ENCODE data around the gene ST6GALNAC3. TPM values are rescaled to one million over a fixed set of nuclear protein-coding genes. Genes with fewer than 3 reads are reported as not detected.

The ST6GALNAC3 gene
- polyA plus RNA-seq, 4 donors, result under 0.01 to 21.7 (median 2.6) TPM

GRCh38 chr1:76491737-76492136 is 417.2 kb downstream of the ST6GALNAC3 start:
- DNase-seq (no peak), FAIRE-seq (no peak)
- no peaks in the 10 kb centered on the region for H3K36me3 ChIP-seq (ENCODE audit: control insufficient read depth in 3 of 3, insufficient read depth in 2 of 3, low read depth in 1 of 3, low read length in 3 of 3)
- H3K4me1 ChIP-seq (ENCODE audit: control insufficient read depth in 3 of 3, insufficient read depth in 2 of 3, low read depth in 1 of 3, low read length in 2 of 3), result no peaks in the 10 kb centered on the region
- 88 to 93% (median 89%) methylated on average over 2 of the region's 2 CpGs for WGBS, 3 donors
- no peaks in the 10 kb centered on the region for H3K9me3 ChIP-seq (ENCODE audit: control insufficient read depth in 2 of 2, insufficient read depth in 1 of 2, low read depth in 1 of 2, low read length in 1 of 2)
- H3K27ac ChIP-seq (ENCODE audit: low read depth in 1 of 3, low read length in 2 of 3), result no peak overlapping the region
- no peaks in the 10 kb centered on the region for H3K27me3 ChIP-seq (ENCODE audit: control insufficient read depth in 3 of 3, insufficient read depth in 3 of 3, low read length in 3 of 3)
- H3K4me3 ChIP-seq (ENCODE audit: low read depth in 1 of 3, low read length in 3 of 3), result no peak overlapping the region

- H3K4me3 ChIP-seq (ENCODE audit: low read depth in 1 of 3, low read length in 3 of 3), result no peak overlapping the region
- no peak overlapping the region for H3K27ac ChIP-seq (ENCODE audit: low read depth in 1 of 3, low read length in 2 of 3)
- FAIRE-seq (no peak), DNase-seq (no peak)
- no peaks in the 10 kb centered on the region for H3K36me3 ChIP-seq (ENCODE audit: control insufficient read depth in 3 of 3, insufficient read depth in 2 of 3, low read depth in 1 of 3, low read length in 3 of 3)
- no peaks in the 10 kb centered on the region for H3K27me3 ChIP-seq (ENCODE audit: control insufficient read depth in 3 of 3, insufficient read depth in 3 of 3, low read length in 3 of 3)
- no peaks in the 10 kb centered on the region for H3K9me3 ChIP-seq (ENCODE audit: control insufficient read depth in 2 of 2, insufficient read depth in 1 of 2, low read depth in 1 of 2, low read length in 1 of 2)
- no peaks in the 10 kb centered on the region for H3K4me1 ChIP-seq (ENCODE audit: control insufficient read depth in 3 of 3, insufficient read depth in 2 of 3, low read depth in 1 of 3, low read length in 2 of 3)
Measured at GRCh38 chr1:76492752-76493430, 418.3 kb downstream of the ST6GALNAC3 start.

- no peak for FAIRE-seq
- H3K9me3 ChIP-seq (ENCODE audit: control insufficient read depth in 2 of 2, insufficient read depth in 1 of 2, low read depth in 1 of 2, low read length in 1 of 2), result no peaks in the 10 kb centered on the region
- H3K4me3 ChIP-seq (ENCODE audit: low read depth in 1 of 3, low read length in 3 of 3), result no peak overlapping the region
Measured at GRCh38 chr1:76494807-76495206, 420.3 kb downstream of the ST6GALNAC3 start.

GRCh38 chr1:76496871-76497270 is 422.3 kb downstream of the ST6GALNAC3 start:
- H3K27ac ChIP-seq (ENCODE audit: low read depth in 1 of 3, low read length in 2 of 3), result no peak overlapping the region
- H3K4me1 ChIP-seq (ENCODE audit: control insufficient read depth in 3 of 3, insufficient read depth in 2 of 3, low read depth in 1 of 3, low read length in 2 of 3), result no peaks in the 10 kb centered on the region
- H3K4me3 ChIP-seq (ENCODE audit: low read depth in 1 of 3, low read length in 3 of 3), result no peak overlapping the region
- 56 to 64% (median 59%) methylated on average over 3 of the region's 3 CpGs for WGBS, 3 donors
- no peaks in the 10 kb centered on the region for H3K9me3 ChIP-seq (ENCODE audit: control insufficient read depth in 2 of 2, insufficient read depth in 1 of 2, low read depth in 1 of 2, low read length in 1 of 2)
- FAIRE-seq (no peak), DNase-seq (no peak)
- no peaks in the 10 kb centered on the region for H3K27me3 ChIP-seq (ENCODE audit: control insufficient read depth in 3 of 3, insufficient read depth in 3 of 3, low read length in 3 of 3)
- H3K36me3 ChIP-seq (ENCODE audit: control insufficient read depth in 3 of 3, insufficient read depth in 2 of 3, low read depth in 1 of 3, low read length in 3 of 3), result no peaks in the 10 kb centered on the region

More at GRCh38 chr1:76494807-76495206, 420.3 kb downstream of the ST6GALNAC3 start:
- Histone ChIP-seq H3K36me3 (ENCODE audit: control insufficient read depth in 3 of 3, insufficient read depth in 2 of 3, low read depth in 1 of 3, low read length in 3 of 3) (no peaks in the 10 kb centered on the region), H3K4me1 (ENCODE audit: control insufficient read depth in 3 of 3, insufficient read depth in 2 of 3, low read depth in 1 of 3, low read length in 2 of 3) (no peaks in the 10 kb centered on the region), H3K27me3 (ENCODE audit: control insufficient read depth in 3 of 3, insufficient read depth in 3 of 3, low read length in 3 of 3) (no peaks in the 10 kb centered on the region), H3K27ac (ENCODE audit: low read depth in 1 of 3, low read length in 2 of 3) (no peak overlapping the region)
- DNase-seq, result no peak

GRCh38 chr1:76500116-76500515 is 425.6 kb downstream of the ST6GALNAC3 start:
- Histone ChIP-seq H3K4me1 (ENCODE audit: control insufficient read depth in 3 of 3, insufficient read depth in 2 of 3, low read depth in 1 of 3, low read length in 2 of 3) (no peaks in the 10 kb centered on the region), H3K4me3 (ENCODE audit: low read depth in 1 of 3, low read length in 3 of 3) (no peak overlapping the region), H3K36me3 (ENCODE audit: control insufficient read depth in 3 of 3, insufficient read depth in 2 of 3, low read depth in 1 of 3, low read length in 3 of 3) (no peaks in the 10 kb centered on the region), H3K9me3 (ENCODE audit: control insufficient read depth in 2 of 2, insufficient read depth in 1 of 2, low read depth in 1 of 2, low read length in 1 of 2) (no peaks in the 10 kb centered on the region), H3K27me3 (ENCODE audit: control insufficient read depth in 3 of 3, insufficient read depth in 3 of 3, low read length in 3 of 3) (no peaks in the 10 kb centered on the region), H3K27ac (ENCODE audit: low read depth in 1 of 3, low read length in 2 of 3) (no peak overlapping the region)
- DNase-seq, result no peak
- FAIRE-seq, result no peak

GRCh38 chr1:76501136-76501535 is 426.6 kb downstream of the ST6GALNAC3 start:
- H3K4me3 ChIP-seq (ENCODE audit: low read depth in 1 of 3, low read length in 3 of 3), result no peak overlapping the region
- H3K27ac ChIP-seq (ENCODE audit: low read depth in 1 of 3, low read length in 2 of 3), result no peak overlapping the region
- no peaks in the 10 kb centered on the region for H3K9me3 ChIP-seq (ENCODE audit: control insufficient read depth in 2 of 2, insufficient read depth in 1 of 2, low read depth in 1 of 2, low read length in 1 of 2)
- no peaks in the 10 kb centered on the region for H3K4me1 ChIP-seq (ENCODE audit: control insufficient read depth in 3 of 3, insufficient read depth in 2 of 3, low read depth in 1 of 3, low read length in 2 of 3)
- no peaks in the 10 kb centered on the region for H3K36me3 ChIP-seq (ENCODE audit: control insufficient read depth in 3 of 3, insufficient read depth in 2 of 3, low read depth in 1 of 3, low read length in 3 of 3)
- FAIRE-seq (no peak), DNase-seq (no peak)
- no peaks in the 10 kb centered on the region for H3K27me3 ChIP-seq (ENCODE audit: control insufficient read depth in 3 of 3, insufficient read depth in 3 of 3, low read length in 3 of 3)
- WGBS, 3 donors, result 45 to 56% (median 53%) methylated on average over 2 of the region's 2 CpGs

- no peak for DNase-seq
- no peaks in the 10 kb centered on the region for H3K9me3 ChIP-seq (ENCODE audit: control insufficient read depth in 2 of 2, insufficient read depth in 1 of 2, low read depth in 1 of 2, low read length in 1 of 2)
- H3K27ac ChIP-seq (ENCODE audit: low read depth in 1 of 3, low read length in 2 of 3), result no peak overlapping the region
- WGBS, 3 donors, result 62 to 69% (median 67%) methylated on average over 7 of the region's 7 CpGs
- no peaks in the 10 kb centered on the region for H3K36me3 ChIP-seq (ENCODE audit: control insufficient read depth in 3 of 3, insufficient read depth in 2 of 3, low read depth in 1 of 3, low read length in 3 of 3)
- H3K27me3 ChIP-seq (ENCODE audit: control insufficient read depth in 3 of 3, insufficient read depth in 3 of 3, low read length in 3 of 3), result no peaks in the 10 kb centered on the region
- no peak for FAIRE-seq
- H3K4me3 ChIP-seq (ENCODE audit: low read depth in 1 of 3, low read length in 3 of 3), result no peak overlapping the region
- no peaks in the 10 kb centered on the region for H3K4me1 ChIP-seq (ENCODE audit: control insufficient read depth in 3 of 3, insufficient read depth in 2 of 3, low read depth in 1 of 3, low read length in 2 of 3)
Measured at GRCh38 chr1:76501586-76502219, 427.2 kb downstream of the ST6GALNAC3 start.

- 91 to 96% (median 93%) methylated on average over 3 of the region's 3 CpGs for WGBS, 3 donors
- Histone ChIP-seq H3K9me3 (ENCODE audit: control insufficient read depth in 2 of 2, insufficient read depth in 1 of 2, low read depth in 1 of 2, low read length in 1 of 2) (no peaks in the 10 kb centered on the region), H3K36me3 (ENCODE audit: control insufficient read depth in 3 of 3, insufficient read depth in 2 of 3, low read depth in 1 of 3, low read length in 3 of 3) (no peaks in the 10 kb centered on the region), H3K4me3 (ENCODE audit: low read depth in 1 of 3, low read length in 3 of 3) (no peak overlapping the region), H3K27ac (ENCODE audit: low read depth in 1 of 3, low read length in 2 of 3) (no peak overlapping the region), H3K4me1 (ENCODE audit: control insufficient read depth in 3 of 3, insufficient read depth in 2 of 3, low read depth in 1 of 3, low read length in 2 of 3) (no peaks in the 10 kb centered on the region), H3K27me3 (ENCODE audit: control insufficient read depth in 3 of 3, insufficient read depth in 3 of 3, low read length in 3 of 3) (no peaks in the 10 kb centered on the region)
- no peak for FAIRE-seq
- DNase-seq, result no peak
Measured at GRCh38 chr1:76503100-76503499, 428.6 kb downstream of the ST6GALNAC3 start.

GRCh38 chr1:76503736-76504135 is 429.2 kb downstream of the ST6GALNAC3 start:
- H3K9me3 ChIP-seq (ENCODE audit: control insufficient read depth in 2 of 2, insufficient read depth in 1 of 2, low read depth in 1 of 2, low read length in 1 of 2), result no peaks in the 10 kb centered on the region
- no peak for FAIRE-seq
- no peak overlapping the region for H3K27ac ChIP-seq (ENCODE audit: low read depth in 1 of 3, low read length in 2 of 3)
- DNase-seq, result no peak
- H3K4me3 ChIP-seq (ENCODE audit: low read depth in 1 of 3, low read length in 3 of 3), result no peak overlapping the region
- no peaks in the 10 kb centered on the region for H3K36me3 ChIP-seq (ENCODE audit: control insufficient read depth in 3 of 3, insufficient read depth in 2 of 3, low read depth in 1 of 3, low read length in 3 of 3)
- H3K27me3 ChIP-seq (ENCODE audit: control insufficient read depth in 3 of 3, insufficient read depth in 3 of 3, low read length in 3 of 3), result no peaks in the 10 kb centered on the region
- no peaks in the 10 kb centered on the region for H3K4me1 ChIP-seq (ENCODE audit: control insufficient read depth in 3 of 3, insufficient read depth in 2 of 3, low read depth in 1 of 3, low read length in 2 of 3)
- whole genome bisulfite sequencing, 3 donors, result 62 to 78% (median 65%) methylated on average over 2 of the region's 2 CpGs

Data from small intestine (tissue), 7 donors.